ENCODE results near the gene TSPYL4. TPM values are rescaled to one million over a fixed set of nuclear protein-coding genes. Genes with fewer than 3 reads are reported as not detected.

The TSPYL4 gene
- total RNA-seq, 1 experiment from 2014 or later, result 5.4 TPM

- ChIA-PET RAD21 (ENCODE audit: low non-redundant PET in 1 of 2, low total read pairs in 2 of 2, uncharacterized antibody in 2 of 2, unreplicated experiment in 2 of 2) (no interaction called here), CTCF (no interaction called here), POLR2A (no interaction called here)
- intact Hi-C loops (cut with micrococcal nuclease), result no loop called here
- Histone ChIP-seq H3K27ac (ENCODE audit: low read depth, low read length) (no peak overlapping the region), H3K4me1 (ENCODE audit: control insufficient read depth in 1 of 2, insufficient read depth in 2 of 2, low read length in 2 of 2) (no peaks in the 10 kb centered on the region), H3K79me2 (ENCODE audit: insufficient read depth, low read length) (no peaks in the 10 kb centered on the region), H3K36me3 (ENCODE audit: control insufficient read depth in 1 of 2, insufficient read depth in 2 of 2, low read length in 2 of 2) (no peaks in the 10 kb centered on the region), H3K4me2 (ENCODE audit: low read length) (no peak overlapping the region), H3K27me3 (ENCODE audit: insufficient read depth, low read length) (no peaks in the 10 kb centered on the region), H3K9me3 (ENCODE audit: control insufficient read depth in 1 of 2, insufficient read depth in 1 of 2, low read depth in 1 of 2, low read length in 2 of 2) (no peaks in the 10 kb centered on the region), H3K4me3 (replicated peaks in 1 of 2; ENCODE audit: low read depth in 1 of 2, low read length in 2 of 2) (no peak overlapping the region), H3K9me2 (ENCODE audit: insufficient read depth) (no peaks in the 10 kb centered on the region), H2AFZ (ENCODE audit: low read depth, low read length, poor library complexity, severe bottlenecking) (no peak overlapping the region), H4K20me1 (ENCODE audit: insufficient read depth) (no peaks in the 10 kb centered on the region), H3K9ac (ENCODE audit: low read length) (no peak overlapping the region)
- no TSS peak for BruUV-seq (replicated peaks)
- DNase-seq (ENCODE audit: low read depth, low spot score) (no peak), ATAC-seq (no peak)
- no peak for TF ChIP-seq SP1 (IDR thresholded peaks at IDR 0.05; ENCODE audit: low read depth)
- TF ChIP-seq RAD21 (IDR thresholded peaks at IDR 0.05; ENCODE audit: low read depth), result no peak
- TF ChIP-seq TCF7L2 (IDR thresholded peaks at IDR 0.05; ENCODE audit: borderline replicate concordance, extremely low read depth, insufficient read depth, insufficient read length), result no peak
- TF ChIP-seq CEBPB (IDR thresholded peaks at IDR 0.05; ENCODE audit: low read depth), result no peak
- TF ChIP-seq POLR2A (IDR thresholded peaks at IDR 0.05; ENCODE audit: borderline replicate concordance, extremely low read depth, insufficient read depth, insufficient read length), result no peak
- TF ChIP-seq YY1 (IDR thresholded peaks at IDR 0.05; ENCODE audit: extremely low read depth, insufficient replicate concordance, low read depth, low read length), result no peak
- TF ChIP-seq CTCF (IDR thresholded peaks at IDR 0.05 in 2 of 3, conservative IDR thresholded peaks at IDR 0.05 in 1 of 3; ENCODE audit: borderline replicate concordance in 1 of 3, insufficient read depth in 1 of 3, low read depth in 2 of 3, low read length in 2 of 3), result no peak
- no peak for TF ChIP-seq POLR2AphosphoS5 (IDR thresholded peaks at IDR 0.05; ENCODE audit: low read depth, low read length)
- no peak for TF ChIP-seq ZBTB33 (IDR thresholded peaks at IDR 0.05; ENCODE audit: extremely low read depth, insufficient replicate concordance, low read length)
- no peak for TF ChIP-seq EGR1 (IDR thresholded peaks at IDR 0.05; ENCODE audit: low read depth)
- TF ChIP-seq CBX3 (IDR thresholded peaks at IDR 0.05; ENCODE audit: low read depth), result no peak
- no peak for TF ChIP-seq SIN3A (IDR thresholded peaks at IDR 0.05; ENCODE audit: low read depth)
- TF ChIP-seq SRF (IDR thresholded peaks at IDR 0.05; ENCODE audit: low read depth), result no peak
- TF ChIP-seq REST (IDR thresholded peaks at IDR 0.05; ENCODE audit: low read depth), result no peak
Observed at GRCh38 chr6:116290799-116291198, 36.9 kb upstream of the TSPYL4 start.

Measured in HCT116 (cell line).